ENCODE data around the gene PLOD1. TPM values are rescaled to one million over a fixed set of nuclear protein-coding genes. Genes with fewer than 3 reads are reported as not detected.

The PLOD1 gene
- total RNA-seq, 6 experiments from 2014 or later: 294 to 438 (median 315) TPM

- H3K36me3 Mint-ChIP-seq (ENCODE audit: low read depth): peaks cover 24% of the 10 kb centered on the region
- no peak for TF ChIP-seq CTCF (IDR thresholded peaks at IDR 0.05)
- H3K27ac Mint-ChIP-seq: no peak overlapping the region
- H3K9me3 Mint-ChIP-seq: no peaks in the 10 kb centered on the region
- H3K4me1 Mint-ChIP-seq (ENCODE audit: low read depth): peaks cover 28% of the 10 kb centered on the region
- H3K4me3 Mint-ChIP-seq: no peak overlapping the region
- no peaks in the 10 kb centered on the region; the same call in 1 of the 2 replicates for H3K27me3 Mint-ChIP-seq (ENCODE audit: insufficient read depth)
- no peak for DNase-seq
Observed at GRCh38 chr1:12009318-12009947, 74.9 kb downstream of the PLOD1 start.

GRCh38 chr1:12010746-12011570, 76.4 kb downstream of the PLOD1 start:
- H3K27ac Mint-ChIP-seq: no peak overlapping the region
- DNase-seq: no peak
- H3K27me3 Mint-ChIP-seq (ENCODE audit: insufficient read depth): no peaks in the 10 kb centered on the region; the same call in 1 of the 2 replicates
- peaks cover 38% of the 10 kb centered on the region for H3K4me1 Mint-ChIP-seq (ENCODE audit: low read depth)
- TF ChIP-seq CTCF (IDR thresholded peaks at IDR 0.05): no peak
- peaks cover 17% of the 10 kb centered on the region for H3K36me3 Mint-ChIP-seq (ENCODE audit: low read depth)
- H3K9me3 Mint-ChIP-seq: no peaks in the 10 kb centered on the region
- no peak overlapping the region for H3K4me3 Mint-ChIP-seq

GRCh38 chr1:12011998-12012397, 77.5 kb downstream of the PLOD1 start:
- Mint-ChIP-seq H3K27me3 (ENCODE audit: insufficient read depth) (no peaks in the 10 kb centered on the region; the same call in 1 of the 2 replicates), H3K27ac (peak overlapping the region; percentile 3; the same call in 1 of the 2 replicates), H3K36me3 (ENCODE audit: low read depth) (peaks cover 17% of the 10 kb centered on the region), H3K4me3 (no peak overlapping the region), H3K9me3 (no peaks in the 10 kb centered on the region), H3K4me1 (ENCODE audit: low read depth) (peaks cover 38% of the 10 kb centered on the region)
- DNase-seq: no peak
- no peak for TF ChIP-seq CTCF (IDR thresholded peaks at IDR 0.05)

- H3K27ac Mint-ChIP-seq: no peak overlapping the region
- no peaks in the 10 kb centered on the region; the same call in 1 of the 2 replicates for H3K27me3 Mint-ChIP-seq (ENCODE audit: insufficient read depth)
- H3K36me3 Mint-ChIP-seq (ENCODE audit: low read depth): peaks cover 11% of the 10 kb centered on the region
- H3K4me3 Mint-ChIP-seq: no peak overlapping the region
- no peak for DNase-seq
- no peaks in the 10 kb centered on the region for H3K9me3 Mint-ChIP-seq
- no peak for TF ChIP-seq CTCF (IDR thresholded peaks at IDR 0.05)
- H3K4me1 Mint-ChIP-seq (ENCODE audit: low read depth): peaks cover 38% of the 10 kb centered on the region
Observed at GRCh38 chr1:12012560-12013316, 78.2 kb downstream of the PLOD1 start.

GRCh38 chr1:12014141-12014991, 79.8 kb downstream of the PLOD1 start:
- peak; percentile 63; the same call in 1 of the 2 replicates for TF ChIP-seq CTCF (IDR thresholded peaks at IDR 0.05)
- H3K27me3 Mint-ChIP-seq (ENCODE audit: insufficient read depth): no peaks in the 10 kb centered on the region
- peak; percentile 88 for DNase-seq
- peak overlapping the region; percentile 94 for H3K27ac Mint-ChIP-seq
- peak overlapping the region; percentile 50 for H3K4me3 Mint-ChIP-seq
- peaks cover 10% of the 10 kb centered on the region for H3K36me3 Mint-ChIP-seq (ENCODE audit: low read depth)
- no peaks in the 10 kb centered on the region for H3K9me3 Mint-ChIP-seq
- peaks cover 38% of the 10 kb centered on the region for H3K4me1 Mint-ChIP-seq (ENCODE audit: low read depth)
